SJCRH30 (cell line): ENCODE measurements around the gene EFCAB5. TPM values are rescaled to one million over a fixed set of nuclear protein-coding genes. Genes with fewer than 3 reads are reported as not detected.
"Not testable (repeated sequence)": the region's sequence is repeated elsewhere in the genome, so short reads cannot be mapped to it uniquely, and the experiment has no call there.

Experiments used
- DNase-seq, 2 experiments: peaks; one replicate each; pipeline ENCODE4 v3.0.0-alpha.2; 2015 to 2020
- H3K27ac ChIP-seq: fragments of 250-450 bp; sonication (Bioruptor Pico); 2 replicates; pipeline ENCODE4 v1.5.1; 2020; ENCODE audit warnings: mild to moderate bottlenecking, moderate library complexity
- H3K27me3 ChIP-seq: fragments of 250-450 bp; sonication (Bioruptor Pico); 2 replicates; pipeline ENCODE4 v1.5.1; 2020; ENCODE audit warnings: mild to moderate bottlenecking, moderate library complexity
- H3K36me3 ChIP-seq: fragments of 250-450 bp; sonication (Bioruptor Pico); 2 replicates; pipeline ENCODE4 v1.5.1; 2020; ENCODE audit warnings: mild to moderate bottlenecking, moderate library complexity
- H3K4me1 ChIP-seq: fragments of 250-450 bp; sonication (Bioruptor Pico); 2 replicates; pipeline ENCODE4 v1.5.1; 2020; ENCODE audit warnings: mild to moderate bottlenecking, moderate library complexity
- H3K4me3 ChIP-seq: fragments of 250-450 bp; sonication (Bioruptor Pico); 2 replicates; pipeline ENCODE4 v1.5.1; 2020; ENCODE audit warnings: mild to moderate bottlenecking, moderate library complexity
- H3K9me3 ChIP-seq: fragments of 250-450 bp; sonication (Bioruptor Pico); replicated peaks from 2 replicates; pipeline ENCODE4 v1.5.1; 2020; ENCODE audit warnings: mild to moderate bottlenecking, moderate library complexity
- total RNA-seq: library from RNA; depleted of rRNA; stranded (reverse); fragments of >200 nt; shearing (Covaris generic); gene quantifications from 2 replicates; pipeline ENCODE4 v1.2.3, GENCODE V29; 2014; rRNA removed

Gene EFCAB5
- 0.15 TPM in 1 of 2 replicates, not detected in the other for total RNA-seq

- H3K4me3 ChIP-seq, result no peak within 1 kb of the TSS
- no peaks in the 10 kb centered on the region for H3K9me3 ChIP-seq
- H3K4me1 ChIP-seq, result no peaks in the 10 kb centered on the region
- no peak within 1 kb of the TSS for H3K27ac ChIP-seq
- no peak for DNase-seq
- H3K36me3 ChIP-seq, result no peaks in the 10 kb centered on the region
- H3K27me3 ChIP-seq, result no peaks in the 10 kb centered on the region
Measured at GRCh38 chr17:29941334-29941733, at the start of gene EFCAB5. Gene EFCAB5 (plus strand): TSS chr17:29941634. CDS start chr17:29941797, 163 bp downstream.

GRCh38 chr17:29892201-29892600 lies 49.2 kb upstream of the EFCAB5 start:
- no peak overlapping the region for H3K27ac ChIP-seq
- no peaks in the 10 kb centered on the region for H3K4me1 ChIP-seq
- H3K27me3 ChIP-seq, result no peaks in the 10 kb centered on the region
- 0 out of 2 replicates have a peak, but pooled peaks cover 2% of the 10 kb centered on the region for H3K36me3 ChIP-seq
- DNase-seq, result no peak
- H3K4me3 ChIP-seq, result no peak overlapping the region
- H3K9me3 ChIP-seq, result peaks cover 12% of the 10 kb centered on the region

GRCh38 chr17:29897136-29897535 lies 44.3 kb upstream of the EFCAB5 start:
- H3K9me3 ChIP-seq, result peaks cover 20% of the 10 kb centered on the region
- H3K36me3 ChIP-seq, H3K27me3 ChIP-seq, H3K4me1 ChIP-seq, H3K27ac ChIP-seq, H3K4me3 ChIP-seq, DNase-seq: not testable (repeated sequence)

DNA sequence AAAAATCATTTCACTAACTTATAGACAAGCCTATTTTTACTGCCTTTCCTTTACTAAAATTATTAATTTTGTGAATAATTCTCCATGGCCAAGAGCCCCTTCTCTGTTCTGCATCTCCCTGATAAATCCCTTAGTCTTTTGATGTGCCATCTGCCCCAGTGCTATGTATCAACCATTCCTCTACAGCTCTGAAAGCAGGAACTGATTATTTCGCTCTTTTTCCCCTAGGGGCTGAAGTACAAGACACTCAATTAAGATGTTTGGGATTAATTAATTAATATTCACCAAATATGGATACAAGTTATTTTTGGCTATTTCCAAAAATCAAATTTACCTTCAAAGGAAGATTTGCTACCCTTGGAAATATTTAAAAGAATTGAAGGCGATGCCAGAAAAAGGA lies 38.0 kb upstream of the EFCAB5 start:
- Histone ChIP-seq H3K9me3 (peaks cover 18% of the 10 kb centered on the region), H3K4me1 (no peaks in the 10 kb centered on the region), H3K4me3 (no peak overlapping the region), H3K27ac (no peak overlapping the region), H3K27me3 (no peaks in the 10 kb centered on the region), H3K36me3 (no peaks in the 10 kb centered on the region)
- no peak for DNase-seq

DNA sequence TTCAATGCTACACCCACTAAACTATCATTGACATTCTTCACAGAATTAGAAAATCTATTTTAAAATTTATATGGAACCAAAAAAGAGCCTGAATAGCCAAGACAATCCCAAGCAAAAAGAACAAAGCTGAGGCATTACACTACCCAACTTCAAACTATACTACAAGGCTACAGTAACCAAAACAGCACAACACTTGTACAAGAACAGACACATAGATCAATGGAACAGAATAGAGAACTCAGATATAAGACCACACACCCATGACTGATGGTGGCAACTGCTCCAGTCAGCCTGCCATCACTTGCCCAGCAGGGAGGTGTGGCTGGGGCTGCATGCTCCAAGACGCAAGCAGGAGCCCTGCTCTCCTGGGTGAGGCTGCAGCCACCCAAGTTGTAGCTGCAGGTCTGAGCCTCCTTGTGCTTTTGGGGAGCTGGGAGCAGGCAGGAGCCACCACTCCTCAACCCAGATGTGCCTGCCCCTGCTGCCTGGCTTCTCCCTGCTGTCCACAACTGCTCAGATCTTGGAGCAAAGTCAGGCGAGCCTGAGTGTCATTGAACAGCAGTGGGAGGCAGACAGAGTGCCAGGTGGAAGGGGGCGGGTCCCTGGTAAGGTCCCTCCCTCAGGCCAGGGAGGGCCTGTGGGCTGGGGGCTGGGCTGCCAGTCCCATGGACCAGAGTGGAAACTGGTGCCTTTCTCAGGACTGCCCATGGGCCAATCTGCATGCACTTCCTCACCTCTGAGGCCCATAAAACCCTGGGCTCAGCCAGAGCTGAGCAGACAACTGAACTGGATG lies 36.2 kb upstream of the EFCAB5 start:
- H3K27ac ChIP-seq, result no peak overlapping the region
- DNase-seq, result peak; percentile 44 to 51
- H3K4me1 ChIP-seq, result no peaks in the 10 kb centered on the region

GRCh38 chr17:29905879-29906167 lies 35.6 kb upstream of the EFCAB5 start:
- H3K36me3 ChIP-seq, result no peaks in the 10 kb centered on the region
- DNase-seq, result no peak
- H3K27ac ChIP-seq, result no peak overlapping the region
- H3K4me3 ChIP-seq, result no peak overlapping the region
- H3K4me1 ChIP-seq, result no peaks in the 10 kb centered on the region
- peaks cover 15% of the 10 kb centered on the region for H3K9me3 ChIP-seq
- H3K27me3 ChIP-seq, result no peaks in the 10 kb centered on the region

More for the DNA sequence above, 36.2 kb upstream of the EFCAB5 start:
- Histone ChIP-seq H3K9me3 (peaks cover 16% of the 10 kb centered on the region), H3K27me3 (no peaks in the 10 kb centered on the region), H3K36me3 (no peaks in the 10 kb centered on the region), H3K4me3 (no peak overlapping the region)

GRCh38 chr17:29906969-29907368 lies 34.5 kb upstream of the EFCAB5 start:
- Histone ChIP-seq H3K27ac (no peak overlapping the region), H3K27me3 (no peaks in the 10 kb centered on the region), H3K36me3 (no peaks in the 10 kb centered on the region), H3K4me1 (no peaks in the 10 kb centered on the region), H3K4me3 (no peak overlapping the region), H3K9me3 (peaks cover 12% of the 10 kb centered on the region)
- DNase-seq, result no peak

GRCh38 chr17:29909236-29910003 lies 32.0 kb upstream of the EFCAB5 start:
- Histone ChIP-seq H3K36me3 (peaks cover 5% of the 10 kb centered on the region), H3K27me3 (no peaks in the 10 kb centered on the region), H3K27ac (no peak overlapping the region), H3K9me3 (peaks cover 12% of the 10 kb centered on the region), H3K4me1 (no peaks in the 10 kb centered on the region), H3K4me3 (no peak overlapping the region)
- DNase-seq, result no peak

DNA sequence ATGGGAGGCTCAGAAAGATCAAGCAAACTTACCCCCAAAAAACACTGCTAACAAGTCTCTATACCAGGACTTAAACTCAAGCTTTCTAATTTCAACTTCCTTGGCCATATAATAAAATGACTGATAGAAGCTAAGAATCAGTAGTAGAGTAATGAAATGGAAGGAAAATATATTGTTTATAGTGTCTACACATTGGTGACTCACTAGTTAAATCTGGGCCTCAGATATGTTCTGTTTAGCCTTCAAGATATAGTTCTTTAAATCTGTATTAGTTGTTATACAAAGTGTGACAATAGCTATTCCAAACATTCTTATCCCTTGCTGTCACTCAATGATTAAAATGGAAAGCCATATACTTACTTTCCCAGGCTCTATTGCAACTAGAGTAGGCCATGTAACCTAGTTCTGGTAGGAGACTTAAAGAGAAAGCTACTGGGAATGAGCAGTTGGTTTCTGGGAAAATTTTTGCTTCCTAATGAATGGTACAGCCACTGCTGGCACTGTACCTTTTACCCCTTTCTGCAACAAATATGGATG lies 29.7 kb upstream of the EFCAB5 start:
- Histone ChIP-seq H3K27ac (no peak overlapping the region), H3K4me1 (no peaks in the 10 kb centered on the region), H3K4me3 (no peak overlapping the region), H3K9me3 (no peaks in the 10 kb centered on the region), H3K27me3 (no peaks in the 10 kb centered on the region), H3K36me3 (peaks cover 7% of the 10 kb centered on the region)
- DNase-seq, result no peak

- H3K9me3 ChIP-seq, result no peaks in the 10 kb centered on the region
- H3K4me1 ChIP-seq, result peaks cover 4% of the 10 kb centered on the region; the same call in 1 of the 2 replicates
- H3K36me3 ChIP-seq, result peaks cover 11% of the 10 kb centered on the region
- no peak for DNase-seq
- no peak overlapping the region for H3K27ac ChIP-seq
- no peak overlapping the region for H3K4me3 ChIP-seq
- H3K27me3 ChIP-seq, result no peaks in the 10 kb centered on the region
Measured at GRCh38 chr17:29914819-29915537, 26.5 kb upstream of the EFCAB5 start.

GRCh38 chr17:29918016-29918415 lies 23.4 kb upstream of the EFCAB5 start:
- no peak for DNase-seq
- peaks cover 18% of the 10 kb centered on the region for H3K36me3 ChIP-seq
- no peak overlapping the region for H3K4me3 ChIP-seq
- H3K27ac ChIP-seq, result no peak overlapping the region
- no peaks in the 10 kb centered on the region for H3K27me3 ChIP-seq
- peaks cover 4% of the 10 kb centered on the region; the same call in 1 of the 2 replicates for H3K4me1 ChIP-seq
- H3K9me3 ChIP-seq, result no peaks in the 10 kb centered on the region

DNA sequence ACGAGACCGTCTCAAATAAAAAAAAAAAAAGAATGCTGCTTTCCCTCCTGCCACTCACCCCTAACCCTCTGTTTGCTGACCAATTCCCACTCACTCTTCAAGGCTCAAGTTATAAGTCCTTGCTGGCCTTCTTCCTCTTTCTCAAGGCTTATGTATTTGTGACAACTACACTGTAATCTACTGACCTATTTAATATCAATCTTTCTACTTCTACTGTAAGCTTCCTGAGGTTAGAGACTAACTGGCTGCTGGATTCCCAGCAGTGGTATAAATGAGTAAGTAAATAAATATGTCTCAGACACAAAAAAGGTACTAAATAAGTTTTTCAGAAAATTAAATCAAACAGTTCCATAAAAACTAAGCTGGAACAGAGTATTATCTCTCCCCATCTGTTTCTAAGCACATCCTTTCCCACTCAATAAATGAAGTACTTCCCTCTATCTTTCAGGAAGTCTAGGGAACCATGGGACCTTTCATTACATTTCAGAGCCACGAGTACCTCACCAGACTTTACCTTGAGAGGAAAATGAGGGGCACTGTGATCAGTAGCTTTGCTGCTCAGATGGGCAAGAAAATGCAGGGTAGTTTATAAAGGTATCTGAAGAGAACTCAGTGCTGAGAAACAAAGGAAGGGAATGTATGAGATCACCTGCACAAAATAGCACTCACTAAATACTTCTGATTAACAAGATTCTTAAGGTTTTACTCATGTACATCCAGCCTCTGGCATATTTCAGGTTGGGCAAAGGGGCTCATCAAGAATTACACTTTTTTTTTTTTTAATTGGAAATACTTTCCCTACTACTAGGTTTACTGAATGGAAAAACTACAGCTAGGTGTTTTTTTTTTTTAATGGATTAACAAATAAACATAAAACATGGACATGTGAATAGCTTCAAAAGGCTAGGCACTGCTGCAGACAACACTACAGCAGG lies 22.2 kb upstream of the EFCAB5 start:
- Histone ChIP-seq H3K4me3 (no peak overlapping the region), H3K27me3 (no peaks in the 10 kb centered on the region), H3K9me3 (no peaks in the 10 kb centered on the region), H3K4me1 (peaks cover 4% of the 10 kb centered on the region; the same call in 1 of the 2 replicates), H3K27ac (no peak overlapping the region), H3K36me3 (peaks cover 13% of the 10 kb centered on the region)
- DNase-seq, result no peak

DNA sequence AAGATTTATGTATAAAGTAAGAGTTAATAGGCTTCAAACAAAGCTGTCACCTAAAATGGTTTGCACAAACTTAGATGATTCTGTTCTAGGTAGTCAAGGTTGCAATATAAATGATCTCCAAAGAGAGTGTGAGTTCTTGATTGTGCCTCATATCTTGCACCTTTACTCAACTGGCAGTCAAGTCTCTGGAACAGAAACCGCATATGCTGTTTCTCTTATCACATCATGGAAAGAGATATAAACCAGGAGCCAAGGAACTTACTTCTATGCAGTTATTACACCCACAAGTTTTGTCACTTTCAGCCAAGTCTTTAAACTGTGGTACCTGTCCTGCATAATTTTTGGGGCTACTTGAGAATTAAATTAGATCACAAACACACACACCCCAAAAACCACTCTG lies 16.6 kb upstream of the EFCAB5 start:
- Histone ChIP-seq H3K4me3 (no peak overlapping the region), H3K4me1 (peaks cover 11% of the 10 kb centered on the region), H3K27ac (no peak overlapping the region), H3K27me3 (no peaks in the 10 kb centered on the region), H3K9me3 (no peaks in the 10 kb centered on the region), H3K36me3 (peaks cover 11% of the 10 kb centered on the region)
- DNase-seq, result no peak

DNA sequence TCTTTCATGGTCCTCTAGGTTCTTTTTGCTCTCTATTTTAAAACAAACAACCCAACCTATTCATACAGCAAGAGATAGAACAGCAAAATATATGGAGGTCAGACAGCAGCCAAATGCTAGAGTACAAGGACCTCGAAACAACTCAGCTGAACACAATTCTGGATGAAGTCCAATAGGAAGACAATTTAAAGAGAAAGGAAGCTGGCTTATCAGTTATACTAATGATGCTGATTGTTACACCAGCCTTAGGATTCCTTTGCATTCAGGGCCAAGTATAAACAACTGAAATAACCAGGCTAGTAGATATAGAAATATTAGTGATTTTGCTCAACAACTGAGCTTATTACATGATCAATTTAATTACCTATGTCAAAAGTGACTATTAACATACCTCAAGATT lies 13.9 kb upstream of the EFCAB5 start:
- Histone ChIP-seq H3K4me1 (peaks cover 11% of the 10 kb centered on the region), H3K36me3 (peaks cover 4% of the 10 kb centered on the region), H3K27ac (no peak overlapping the region), H3K27me3 (no peaks in the 10 kb centered on the region), H3K9me3 (no peaks in the 10 kb centered on the region), H3K4me3 (no peak overlapping the region)
- no peak for DNase-seq
